Measurements from ENCODE around the gene KCNQ1.

The KCNQ1 gene

GRCh38 chr11:2796508-2797113 is 351.8 kb downstream of the KCNQ1 start:
- no peak for DNase-seq (ENCODE audit: low read depth)

- DNase-seq (ENCODE audit: low read depth) = no peak
These were observed 352.4 kb downstream of the KCNQ1 start for GRCh38 chr11:2797121-2797711.

DNA sequence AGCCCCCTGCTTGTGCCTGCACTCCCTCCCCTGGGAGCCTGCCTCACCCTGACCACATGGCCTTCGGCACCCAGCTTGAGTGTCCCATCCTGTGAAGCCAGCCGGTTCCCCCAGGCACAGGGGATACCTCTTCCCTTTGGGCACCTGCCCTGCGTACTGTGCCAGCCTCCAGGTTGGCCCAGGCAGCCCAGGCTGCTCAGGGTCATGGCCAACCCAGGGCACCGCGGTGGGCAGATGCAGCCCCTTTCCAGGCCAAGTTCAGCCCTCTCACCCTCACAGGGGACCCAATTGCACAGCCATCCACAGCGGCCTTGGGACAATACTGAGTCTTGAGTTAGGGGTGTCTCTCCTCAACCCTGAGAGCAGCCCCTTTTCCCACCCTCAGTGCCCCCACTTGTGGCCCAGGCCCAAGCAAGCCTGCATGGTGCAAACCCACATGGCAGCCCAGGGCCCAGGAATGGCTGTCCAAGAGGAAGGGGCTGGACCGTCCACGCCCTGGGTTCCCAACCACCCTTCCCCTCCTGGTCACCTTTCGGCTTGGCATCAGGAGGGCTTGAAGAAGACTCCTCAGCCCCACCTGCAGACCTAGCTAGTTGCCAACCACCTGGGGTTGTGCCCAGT is 353.0 kb downstream of the KCNQ1 start:
- no peak for DNase-seq (ENCODE audit: low read depth)

DNA sequence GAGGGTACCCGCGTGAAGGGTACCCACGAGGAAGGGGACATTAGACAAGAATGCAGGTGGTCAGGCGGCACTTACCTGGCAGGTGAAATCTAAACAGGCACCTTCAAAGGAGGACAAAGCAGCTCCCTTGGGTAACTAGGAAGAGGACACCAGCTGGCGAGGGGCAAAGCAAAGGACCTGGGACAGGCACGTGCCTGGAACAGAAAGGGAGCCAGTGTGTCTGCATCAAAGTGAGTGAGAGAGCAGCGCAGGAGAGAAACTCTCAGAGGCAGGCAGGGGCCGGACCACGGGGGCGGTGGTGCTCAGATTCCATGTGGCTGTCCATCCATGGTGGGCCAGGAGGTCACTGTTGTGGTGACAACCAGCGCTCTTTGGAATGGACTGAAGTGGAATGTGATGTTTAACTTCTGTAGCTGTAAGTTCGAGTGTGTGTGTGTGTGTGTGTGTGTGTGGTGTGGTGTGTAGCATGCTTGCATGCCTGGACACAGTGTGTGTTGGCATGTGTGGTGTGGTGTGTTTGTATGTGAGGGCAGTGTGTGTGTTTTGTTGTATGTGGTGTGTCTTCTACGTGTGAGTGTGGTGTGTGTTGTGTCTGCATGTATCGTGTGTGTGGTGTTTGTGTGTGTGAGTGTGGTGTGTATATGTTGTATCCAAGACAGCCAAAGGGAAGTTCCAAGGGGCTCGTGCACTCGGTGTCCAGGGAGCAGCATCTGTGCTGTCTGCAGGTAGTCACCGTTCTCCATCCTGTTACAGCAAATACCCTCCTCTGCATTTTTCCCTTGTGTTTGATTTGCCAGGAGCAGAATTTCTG is 354.3 kb downstream of the KCNQ1 start:
- DNase-seq (ENCODE audit: low read depth) = no peak

GRCh38 chr11:2799881-2800654 is 355.3 kb downstream of the KCNQ1 start:
- no peak for DNase-seq (ENCODE audit: low read depth)

DNA sequence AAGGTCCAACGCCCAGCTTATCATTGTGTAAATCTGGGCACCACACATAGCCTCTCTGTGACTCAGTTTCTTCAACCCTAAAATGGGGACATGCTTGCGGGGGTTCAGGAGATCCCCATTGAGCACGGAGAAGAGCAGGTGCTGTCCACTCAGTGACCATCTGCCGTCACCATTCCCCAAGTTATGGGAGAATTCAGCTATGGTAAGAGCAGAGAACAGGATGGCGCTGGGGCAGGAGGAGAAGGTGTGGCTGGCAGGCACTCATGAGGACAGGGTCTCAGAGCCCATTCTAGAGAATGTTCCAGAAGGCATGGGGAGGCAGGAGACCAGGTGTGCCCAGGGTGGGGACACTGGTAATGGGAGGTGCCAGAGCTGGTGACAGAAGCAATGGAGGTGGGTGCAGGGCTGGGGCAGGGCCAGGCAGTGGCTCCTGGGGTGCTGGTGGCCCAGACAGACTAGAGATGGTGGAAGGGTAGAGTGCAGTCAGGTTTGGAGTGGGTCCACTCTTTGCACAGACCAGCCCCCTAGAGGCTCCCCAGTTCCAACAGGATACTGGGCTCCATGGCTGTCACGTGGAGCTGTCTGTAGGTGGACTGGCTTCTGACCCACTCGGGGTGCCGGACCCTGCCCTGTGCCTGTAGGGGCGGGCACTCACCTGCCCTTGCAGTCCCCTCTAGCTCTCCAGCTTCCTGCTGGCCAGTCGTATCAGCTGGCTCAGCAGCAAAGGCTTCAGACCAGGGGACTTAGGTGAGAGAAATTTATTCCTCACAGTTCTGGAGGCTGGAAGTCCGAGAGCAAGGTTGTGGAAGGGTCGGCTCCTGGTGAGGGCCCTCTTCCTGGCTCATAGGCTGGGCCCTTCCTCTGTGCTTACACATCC is 356.1 kb downstream of the KCNQ1 start:
- no peak for DNase-seq (ENCODE audit: low read depth)

DNA sequence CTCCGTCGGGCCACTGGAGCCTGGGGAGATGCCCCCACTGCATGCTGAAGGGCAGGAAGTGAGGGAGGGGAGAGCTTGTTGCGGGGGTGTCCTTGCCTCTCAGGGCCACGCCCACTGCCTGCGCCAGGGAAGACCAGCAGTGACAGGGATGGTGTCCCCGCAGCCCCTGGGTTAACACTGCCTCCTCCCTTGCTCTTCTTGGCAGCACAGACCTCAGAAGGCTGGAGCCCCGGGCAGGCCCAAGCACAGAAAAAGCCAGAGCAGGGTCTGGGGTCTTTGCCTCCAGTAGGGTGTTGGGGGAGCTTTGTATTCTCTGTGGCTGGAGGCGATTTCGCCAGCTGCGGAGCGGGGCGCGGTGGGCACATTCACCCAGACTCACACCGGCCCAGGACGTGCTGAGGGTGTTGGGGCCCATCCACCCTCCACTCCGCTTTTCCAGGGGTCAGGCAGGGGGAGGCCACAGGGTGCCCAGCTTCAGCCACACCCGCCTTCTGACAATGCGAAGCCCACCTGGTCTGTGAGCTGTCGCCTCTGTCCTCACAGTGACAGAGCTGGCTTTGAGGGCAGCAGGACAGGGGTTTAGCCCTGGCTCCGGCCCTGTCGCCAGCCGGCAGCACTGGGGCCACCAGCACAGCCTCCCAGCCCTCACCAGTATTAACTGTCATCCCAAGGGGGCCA is 357.0 kb downstream of the KCNQ1 start:
- no peak for DNase-seq (ENCODE audit: low read depth)

- DNase-seq (ENCODE audit: low read depth) = no peak
These were observed 357.8 kb downstream of the KCNQ1 start for GRCh38 chr11:2802389-2803185.

DNA sequence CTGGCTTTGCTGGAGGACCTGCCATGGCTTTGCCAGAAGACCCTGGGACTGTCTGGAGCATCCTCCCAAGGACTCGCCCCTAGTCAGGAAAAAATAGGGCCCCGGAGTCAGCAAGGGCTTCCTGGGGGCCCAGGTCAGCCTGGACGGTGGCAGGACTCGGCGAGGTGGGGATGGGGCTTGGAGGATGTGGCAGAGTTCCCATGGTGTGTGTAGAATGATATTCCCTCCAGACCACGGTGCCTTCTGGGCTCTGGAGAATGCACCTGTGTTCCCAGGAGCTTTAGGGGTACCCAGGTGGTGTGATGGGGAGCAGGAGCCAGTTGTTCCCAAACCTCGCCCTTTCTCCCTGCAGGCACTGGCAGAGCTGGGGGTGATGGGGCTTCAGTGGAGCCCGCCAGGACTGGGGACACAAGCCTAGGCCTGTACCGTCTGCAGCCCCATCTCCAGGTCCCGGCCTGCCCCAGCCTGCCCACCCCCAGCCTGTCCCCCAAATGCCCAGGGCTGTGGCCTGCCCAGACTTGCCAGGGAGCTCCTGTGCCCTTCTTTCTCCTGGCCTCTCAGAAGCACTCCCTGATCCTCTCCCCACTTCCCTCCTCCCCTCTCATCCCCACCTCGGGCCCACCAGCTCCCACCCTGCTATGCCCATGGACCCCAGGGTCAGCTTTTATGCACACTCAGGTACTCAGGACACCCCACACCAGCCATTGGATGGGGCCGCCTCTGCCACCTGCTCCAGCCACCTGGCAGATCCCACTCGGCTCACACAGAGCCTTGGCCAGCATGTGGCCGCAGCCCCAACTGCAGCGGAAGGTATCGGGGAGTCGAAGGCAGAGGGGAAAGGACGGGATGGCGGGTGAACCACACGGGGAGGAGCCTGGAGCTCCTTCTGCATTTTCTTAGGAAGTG is 358.6 kb downstream of the KCNQ1 start:
- no peak for DNase-seq (ENCODE audit: low read depth)

GRCh38 chr11:2804189-2804588 is 359.4 kb downstream of the KCNQ1 start:
- no peak for DNase-seq (ENCODE audit: low read depth)

GRCh38 chr11:2804701-2805387 is 360.0 kb downstream of the KCNQ1 start:
- DNase-seq (ENCODE audit: low read depth) = no peak

DNA sequence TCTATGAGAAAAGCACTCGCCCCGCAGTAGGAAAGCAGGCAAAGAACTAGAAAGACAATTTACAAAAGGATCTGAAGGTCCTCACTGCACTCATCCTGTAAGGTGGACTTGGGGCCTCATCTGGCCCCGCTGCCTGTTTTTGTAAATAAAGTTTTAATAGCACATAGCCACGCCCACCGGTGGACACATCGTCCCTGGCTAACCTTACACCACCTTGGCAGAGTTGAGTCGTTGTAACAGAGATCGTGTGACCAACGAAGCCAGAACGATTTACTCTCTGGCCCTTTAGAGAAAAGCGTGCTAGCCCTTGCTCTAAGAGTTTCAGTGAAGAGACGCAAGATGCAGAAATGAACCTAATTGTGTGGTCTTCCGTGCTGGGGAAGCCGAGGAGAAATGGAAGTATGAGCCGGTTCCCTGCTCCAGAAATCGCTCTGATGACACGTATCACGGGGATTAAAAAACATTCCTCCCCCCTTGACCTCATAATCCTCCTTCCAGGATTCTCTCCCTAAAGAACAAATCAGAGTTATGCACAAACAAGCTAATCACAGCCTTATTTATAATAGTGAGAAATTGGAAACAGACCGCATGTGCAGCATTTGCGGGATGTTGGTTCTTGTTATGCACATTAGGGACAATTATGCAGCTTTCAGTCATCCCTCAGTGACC is 360.7 kb downstream of the KCNQ1 start:
- DNase-seq (ENCODE audit: low read depth) = no peak

DNA sequence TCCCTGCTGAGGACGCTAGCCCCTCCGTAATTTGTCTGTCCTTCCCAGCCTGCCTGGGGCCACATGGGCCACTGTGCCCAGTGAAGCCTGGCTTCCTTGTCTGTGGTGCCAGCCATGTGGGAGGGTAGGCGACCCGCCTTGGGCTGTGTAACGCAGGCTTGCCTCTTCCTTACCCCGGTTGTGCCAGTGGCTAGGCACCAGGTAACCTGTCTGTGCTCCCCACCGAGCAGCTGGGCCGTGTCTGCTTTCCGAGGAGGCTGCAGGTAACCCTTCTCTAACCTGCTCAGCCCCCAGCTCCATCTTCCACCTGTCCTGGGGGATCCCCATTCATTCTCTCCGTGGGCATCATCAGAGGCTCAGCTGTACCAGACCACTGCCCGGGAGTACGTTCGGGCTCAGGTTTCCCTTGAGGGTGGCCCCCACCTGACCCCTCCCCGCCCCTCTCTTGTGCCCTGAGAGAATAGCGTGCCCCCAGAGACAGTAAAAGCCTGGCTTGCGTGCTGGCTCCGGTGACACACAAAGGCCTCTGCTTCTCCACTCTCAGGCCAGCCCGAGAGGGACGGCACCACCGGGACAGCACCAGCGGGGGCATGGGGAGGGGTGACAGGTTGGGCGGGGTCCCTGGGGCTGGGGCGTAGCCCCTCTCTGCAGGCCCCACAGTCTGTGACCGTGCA is 361.7 kb downstream of the KCNQ1 start:
- no peak for DNase-seq (ENCODE audit: low read depth)

DNA sequence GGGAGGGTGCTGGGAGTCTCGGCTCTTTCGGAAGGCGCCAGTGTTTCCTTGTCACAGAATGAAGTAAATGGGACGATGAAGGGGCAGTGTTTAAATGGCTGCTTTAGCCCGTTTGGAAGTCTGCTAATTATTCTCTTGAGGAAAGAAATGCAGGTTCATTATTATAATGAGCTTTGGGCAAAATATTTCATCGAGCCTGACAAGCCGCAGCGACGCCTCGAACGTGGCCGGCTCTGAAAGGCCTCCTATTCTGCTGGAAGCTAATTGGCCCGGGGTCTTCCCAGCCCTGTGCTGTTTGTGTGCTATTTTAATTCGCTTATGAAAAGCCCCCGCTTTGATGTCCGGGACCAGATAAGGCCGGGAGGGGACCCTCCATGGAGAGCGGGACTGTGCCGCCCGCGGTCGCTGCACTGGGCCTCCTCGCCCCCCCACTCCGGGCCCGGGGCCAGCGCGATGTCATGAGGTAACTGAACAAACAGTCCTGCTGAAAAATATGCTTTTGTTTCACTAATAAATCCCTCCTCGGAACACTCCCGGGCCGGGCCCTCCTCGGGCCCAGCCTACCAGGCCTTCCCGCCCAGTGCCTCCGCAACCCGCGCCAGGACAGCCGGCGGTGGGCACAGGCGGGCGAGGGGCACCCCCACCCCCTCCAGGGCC is 362.3 kb downstream of the KCNQ1 start:
- no peak for DNase-seq (ENCODE audit: low read depth)

DNA sequence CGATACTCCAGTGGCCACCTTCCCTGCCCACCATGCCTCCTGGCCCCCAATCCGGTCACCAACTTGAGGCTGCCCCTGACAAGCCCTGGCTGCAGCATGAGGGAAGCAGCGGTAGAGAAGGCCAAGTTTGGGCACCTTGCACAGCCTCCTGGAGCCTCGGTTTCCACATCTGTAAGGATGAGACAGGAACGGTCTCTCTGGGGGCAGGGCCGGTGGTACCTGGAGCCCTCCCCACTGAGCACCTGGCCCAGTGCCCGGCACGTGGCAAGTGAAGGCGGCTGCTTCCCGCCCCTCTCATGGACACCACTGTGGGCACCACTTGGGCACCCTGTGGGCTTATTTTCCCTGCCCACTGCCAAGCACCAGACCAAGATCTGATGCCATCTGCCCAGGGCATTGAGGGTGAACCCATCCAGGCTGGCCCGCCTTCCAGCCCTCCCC is 363.0 kb downstream of the KCNQ1 start:
- no peak for DNase-seq (ENCODE audit: low read depth)

Measured in HS-5 (cell line).